Measurements from ENCODE around the gene TRIM29.

DNA sequence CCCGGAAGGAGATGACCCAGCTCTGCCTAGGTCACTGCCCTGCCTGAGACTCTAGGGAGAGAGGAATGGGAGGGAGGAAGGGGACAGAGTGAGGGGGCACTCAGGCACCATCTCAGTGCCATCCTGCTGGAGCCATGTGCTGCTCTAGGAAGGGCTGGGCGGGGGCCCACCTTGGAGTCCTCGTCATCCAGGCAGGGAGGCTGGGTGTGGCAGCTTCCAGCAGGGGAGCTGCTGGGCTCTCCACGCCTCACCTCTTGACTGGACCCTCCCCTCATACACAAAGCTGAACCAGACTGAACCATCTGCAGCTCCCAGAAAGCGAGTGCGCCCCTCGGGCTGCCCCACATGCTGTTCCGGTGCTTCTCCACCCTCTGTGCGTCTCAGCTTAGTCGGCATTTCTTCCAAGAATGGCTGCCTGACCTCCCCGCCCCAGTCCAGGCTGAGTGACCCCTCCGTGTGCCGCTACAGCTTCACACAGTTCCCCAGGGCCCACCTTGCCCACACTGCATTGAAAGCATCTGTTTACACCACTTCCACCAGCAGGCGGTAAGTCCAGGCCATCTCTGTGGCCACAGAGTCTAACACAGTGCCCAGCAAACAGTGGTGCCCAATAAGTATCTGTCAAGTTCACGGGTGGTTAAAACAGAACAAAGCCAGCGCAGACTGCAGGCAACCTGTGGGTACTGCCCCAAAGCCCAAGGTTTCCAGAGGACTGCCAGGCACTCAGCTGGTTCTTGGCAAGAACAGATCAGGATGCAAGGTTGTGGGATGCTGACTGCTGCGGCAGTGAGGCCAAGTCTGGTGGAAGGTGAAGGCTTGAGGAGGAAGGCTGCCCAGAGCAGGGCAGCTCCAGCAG, 9.4 kb upstream of the TRIM29 start:
- no peak for TF ChIP-seq EZH2 (IDR thresholded peaks at IDR 0.05; ENCODE audit: low read length, unreplicated experiment)
- TF ChIP-seq, protein P1, sequence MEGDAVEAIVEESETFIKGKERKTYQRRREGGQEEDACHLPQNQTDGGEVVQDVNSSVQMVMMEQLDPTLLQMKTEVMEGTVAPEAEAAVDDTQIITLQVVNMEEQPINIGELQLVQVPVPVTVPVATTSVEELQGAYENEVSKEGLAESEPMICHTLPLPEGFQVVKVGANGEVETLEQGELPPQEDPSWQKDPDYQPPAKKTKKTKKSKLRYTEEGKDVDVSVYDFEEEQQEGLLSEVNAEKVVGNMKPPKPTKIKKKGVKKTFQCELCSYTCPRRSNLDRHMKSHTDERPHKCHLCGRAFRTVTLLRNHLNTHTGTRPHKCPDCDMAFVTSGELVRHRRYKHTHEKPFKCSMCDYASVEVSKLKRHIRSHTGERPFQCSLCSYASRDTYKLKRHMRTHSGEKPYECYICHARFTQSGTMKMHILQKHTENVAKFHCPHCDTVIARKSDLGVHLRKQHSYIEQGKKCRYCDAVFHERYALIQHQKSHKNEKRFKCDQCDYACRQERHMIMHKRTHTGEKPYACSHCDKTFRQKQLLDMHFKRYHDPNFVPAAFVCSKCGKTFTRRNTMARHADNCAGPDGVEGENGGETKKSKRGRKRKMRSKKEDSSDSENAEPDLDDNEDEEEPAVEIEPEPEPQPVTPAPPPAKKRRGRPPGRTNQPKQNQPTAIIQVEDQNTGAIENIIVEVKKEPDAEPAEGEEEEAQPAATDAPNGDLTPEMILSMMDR (conservative IDR thresholded peaks at IDR 0.05; ENCODE audit: low read depth, low read length), result no peak

Measured in PC-3 (cell line).